HK-2 (cell line): ENCODE measurements around the gene KRTAP9-1.
"Not testable (repeated sequence)": the region's sequence is repeated elsewhere in the genome, so short reads cannot be mapped to it uniquely, and the experiment has no call there.

ENCODE experiments used
- DNase-seq: peaks from one replicate; pipeline ENCODE4 v3.0.0-alpha.2; 2018; ENCODE audit not compliant: unreplicated experiment

Gene KRTAP9-1

GRCh38 chr17:41178843-41179616, 10.7 kb upstream of the KRTAP9-1 start:
- no peak for DNase-seq

- no peak for DNase-seq
Observed at GRCh38 chr17:41184480-41184961, 5.2 kb upstream of the KRTAP9-1 start, which contains the start of gene KRTAP4-1. KRTAP4-1 (minus strand) TSS chr17:41184911; CDS start chr17:41184854, 57 bp downstream.

GRCh38 chr17:41185001-41185400, 4.7 kb upstream of the KRTAP9-1 start:
- no peak for DNase-seq

DNA sequence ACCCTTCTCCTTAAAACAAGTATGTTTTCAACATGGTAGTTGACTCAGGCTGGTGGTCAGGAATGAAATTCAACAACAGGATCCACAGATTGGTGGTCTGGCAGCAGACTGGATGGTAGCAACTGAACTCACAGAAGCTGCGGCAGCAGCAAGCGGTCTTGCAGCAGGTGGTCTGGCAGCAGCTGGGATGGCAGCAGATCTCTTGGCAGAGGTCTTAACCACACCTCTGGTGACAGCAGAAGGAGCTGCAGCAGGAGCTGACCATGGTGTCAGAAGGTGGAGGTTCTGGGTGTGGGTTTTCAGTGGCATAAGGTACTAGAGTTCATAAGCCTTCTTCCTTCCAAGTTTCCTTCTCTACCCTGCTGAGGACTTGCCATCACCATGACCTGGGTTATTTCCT, 2.8 kb upstream of the KRTAP9-1 start:
- DNase-seq, result no peak

DNA sequence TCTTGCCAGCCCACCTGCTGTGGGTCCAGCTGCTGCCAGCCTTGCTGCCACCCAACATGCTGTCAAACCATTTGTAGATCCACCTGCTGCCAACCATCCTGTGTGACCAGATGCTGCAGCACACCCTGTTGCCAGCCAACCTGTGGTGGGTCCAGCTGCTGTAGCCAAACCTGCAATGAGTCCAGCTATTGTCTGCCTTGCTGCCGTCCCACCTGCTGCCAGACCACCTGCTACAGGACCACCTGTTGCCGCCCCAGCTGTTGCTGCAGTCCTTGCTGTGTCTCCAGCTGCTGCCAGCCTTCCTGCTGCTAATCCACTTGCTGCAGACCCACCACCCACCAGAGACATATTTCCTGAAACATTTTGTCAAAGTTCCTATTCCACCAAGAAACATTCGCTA, 641 bp downstream of the KRTAP9-1 start:
- DNase-seq, result no peak

DNA sequence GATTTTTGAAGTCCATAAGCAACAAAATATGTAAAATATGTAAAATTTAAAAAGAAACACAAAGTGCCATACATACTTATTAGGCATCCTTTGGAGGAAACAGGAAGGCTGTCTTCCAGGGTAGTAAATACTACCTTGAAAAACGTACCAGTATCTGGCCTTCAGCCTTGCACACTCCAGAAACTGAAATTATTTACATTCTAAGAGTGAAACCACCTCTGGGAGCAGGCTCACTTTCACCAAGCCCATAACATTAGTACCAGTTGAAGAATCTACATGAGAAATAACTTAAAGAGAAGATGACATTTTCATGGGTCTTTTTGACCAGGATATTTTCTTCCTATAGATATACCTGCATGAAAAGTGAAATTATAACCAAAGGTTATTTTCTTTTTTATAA, 6.4 kb downstream of the KRTAP9-1 start:
- no peak for DNase-seq

GRCh38 chr17:41199421-41200078, 9.9 kb downstream of the KRTAP9-1 start:
- DNase-seq, result no peak

GRCh38 chr17:41211845-41212466, 22.3 kb downstream of the KRTAP9-1 start:
- no peak for DNase-seq

DNA sequence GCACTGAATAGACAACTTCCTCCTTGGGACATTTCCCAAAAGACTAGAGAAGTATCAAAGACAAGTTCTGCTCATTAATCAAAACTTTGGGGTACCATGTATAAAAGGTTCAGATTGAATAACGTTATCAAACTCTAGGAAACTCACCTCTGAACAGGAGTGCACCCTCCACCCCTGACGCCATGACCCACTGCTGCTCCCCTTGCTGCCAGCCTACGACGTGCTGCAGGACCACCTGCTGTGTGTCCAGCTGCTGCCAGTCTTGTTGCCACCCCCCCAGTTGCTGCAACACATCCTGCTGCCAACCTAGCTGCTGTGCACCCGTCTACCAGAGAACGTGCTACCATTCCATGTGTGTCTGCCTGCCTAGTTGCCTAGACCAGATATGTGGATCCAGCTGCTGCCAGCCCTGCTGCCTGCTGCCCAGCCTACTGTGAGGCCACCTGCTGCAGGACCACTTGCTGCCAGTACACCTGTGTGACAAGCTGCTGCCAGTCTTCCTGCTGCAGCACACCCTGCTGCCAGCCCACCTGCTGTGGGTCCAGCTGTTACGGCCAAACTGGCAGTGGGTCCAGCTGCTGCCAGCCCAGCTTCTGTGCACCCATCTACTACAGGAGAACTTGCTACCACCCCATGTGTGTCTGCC, 23.0 kb downstream of the KRTAP9-1 start:
- DNase-seq, result no peak

DNA sequence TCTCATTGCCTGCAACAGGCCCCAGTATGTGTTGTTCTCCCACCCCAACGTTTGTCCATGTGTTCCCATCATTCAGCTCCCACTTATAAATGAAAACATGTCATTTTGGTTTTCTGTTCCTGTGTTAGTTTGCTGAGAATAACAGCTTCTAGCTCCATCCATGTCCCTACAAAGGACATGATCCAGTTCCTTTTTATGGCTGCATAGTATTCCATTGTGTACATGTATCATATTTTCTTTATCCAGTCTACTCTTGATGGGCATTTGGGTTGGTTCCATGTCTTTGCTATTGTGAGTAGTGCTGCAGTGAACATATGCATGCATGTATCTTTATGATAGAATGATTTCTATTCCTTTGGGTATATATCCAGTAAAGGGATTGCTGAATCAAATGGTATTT, 26.0 kb downstream of the KRTAP9-1 start:
- DNase-seq, result no peak

- no peak for DNase-seq
Observed at GRCh38 chr17:41223821-41224220, 34.1 kb downstream of the KRTAP9-1 start.

DNA sequence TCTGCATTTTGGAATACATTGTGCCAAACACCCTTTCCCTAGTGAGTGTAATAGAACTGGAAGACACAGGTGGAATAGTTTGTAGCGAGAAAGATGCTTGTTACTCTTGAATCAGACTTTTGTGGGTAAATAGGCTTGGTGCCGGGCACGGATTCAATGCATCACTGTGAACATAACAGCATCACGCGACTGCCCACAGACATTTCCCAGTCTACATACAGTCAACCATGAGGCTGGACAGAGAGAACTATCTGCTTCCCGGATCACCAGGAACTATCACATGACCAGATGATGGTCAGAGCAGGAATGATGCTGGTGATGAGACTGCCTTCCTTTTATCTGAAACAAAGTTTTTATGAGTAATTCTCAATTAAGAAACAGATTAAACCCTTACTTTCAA, 36.4 kb downstream of the KRTAP9-1 start:
- no peak for DNase-seq

DNA sequence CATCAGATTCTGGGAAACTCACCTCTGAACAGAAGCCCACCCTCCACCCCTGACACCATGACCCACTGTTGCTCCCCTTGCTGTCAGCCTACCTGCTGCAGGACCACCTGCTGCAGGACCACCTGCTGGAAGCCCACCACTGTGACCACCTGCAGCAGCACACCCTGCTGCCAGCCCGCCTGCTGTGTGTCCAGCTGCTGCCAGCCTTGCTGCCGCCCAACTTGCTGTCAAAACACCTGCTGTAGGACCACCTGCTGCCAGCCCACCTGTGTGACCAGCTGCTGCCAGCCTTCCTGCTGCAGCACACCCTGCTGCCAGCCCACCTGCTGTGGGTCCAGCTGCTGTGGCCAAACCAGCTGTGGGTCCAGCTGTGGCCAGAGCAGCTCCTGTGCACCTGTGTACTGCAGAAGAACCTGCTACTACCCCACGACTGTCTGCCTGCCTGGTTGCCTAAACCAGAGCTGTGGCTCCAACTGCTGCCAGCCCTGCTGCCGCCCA, 37.0 kb downstream of the KRTAP9-1 start, which contains the start of gene KRTAP9-2:
KRTAP9-2 (plus strand) TSS at position 51 of the 498 bp plus-strand sequence; CDS start at position 58, 7 bp downstream.
- DNase-seq, result not testable (repeated sequence)

DNA sequence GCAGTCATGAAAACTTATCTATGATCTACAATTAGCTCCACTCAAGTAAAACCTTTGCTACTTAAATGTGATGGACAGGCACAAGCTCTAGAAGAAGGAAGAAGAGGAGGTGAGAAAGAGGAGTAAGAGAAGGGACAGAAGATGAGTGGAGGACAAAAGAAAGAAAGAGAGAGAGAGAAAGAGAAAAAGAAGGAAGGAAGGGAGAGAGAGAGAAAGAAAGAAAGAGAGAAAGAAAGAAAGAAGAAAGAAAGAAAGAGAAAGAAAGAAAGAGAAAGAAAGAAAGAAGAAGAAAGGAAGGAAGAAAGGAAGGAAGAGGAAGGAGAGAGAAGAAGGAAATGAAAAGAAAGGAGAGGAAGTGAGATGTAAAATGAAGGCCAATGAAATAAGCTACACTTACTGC, 40.4 kb downstream of the KRTAP9-1 start:
- DNase-seq, result no peak

DNA sequence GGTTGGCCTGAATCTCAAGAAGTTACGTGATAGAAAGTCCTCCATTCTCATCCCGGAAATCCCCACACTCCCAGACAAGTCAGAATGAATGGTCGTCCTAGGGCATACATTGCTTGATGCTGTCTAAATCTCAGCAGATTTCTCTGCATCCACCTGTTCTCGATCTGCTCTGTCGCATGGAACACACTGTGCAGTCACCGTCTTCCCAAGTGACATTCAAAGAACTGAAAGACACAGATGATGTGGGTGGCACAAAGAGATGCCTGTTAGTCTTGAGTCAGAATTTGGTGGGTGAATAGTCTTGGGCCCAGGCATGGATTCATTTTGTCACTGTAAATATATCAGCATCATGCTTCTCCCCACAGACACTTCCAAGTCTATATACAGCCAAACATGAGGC, 42.0 kb downstream of the KRTAP9-1 start:
- DNase-seq, result no peak

DNA sequence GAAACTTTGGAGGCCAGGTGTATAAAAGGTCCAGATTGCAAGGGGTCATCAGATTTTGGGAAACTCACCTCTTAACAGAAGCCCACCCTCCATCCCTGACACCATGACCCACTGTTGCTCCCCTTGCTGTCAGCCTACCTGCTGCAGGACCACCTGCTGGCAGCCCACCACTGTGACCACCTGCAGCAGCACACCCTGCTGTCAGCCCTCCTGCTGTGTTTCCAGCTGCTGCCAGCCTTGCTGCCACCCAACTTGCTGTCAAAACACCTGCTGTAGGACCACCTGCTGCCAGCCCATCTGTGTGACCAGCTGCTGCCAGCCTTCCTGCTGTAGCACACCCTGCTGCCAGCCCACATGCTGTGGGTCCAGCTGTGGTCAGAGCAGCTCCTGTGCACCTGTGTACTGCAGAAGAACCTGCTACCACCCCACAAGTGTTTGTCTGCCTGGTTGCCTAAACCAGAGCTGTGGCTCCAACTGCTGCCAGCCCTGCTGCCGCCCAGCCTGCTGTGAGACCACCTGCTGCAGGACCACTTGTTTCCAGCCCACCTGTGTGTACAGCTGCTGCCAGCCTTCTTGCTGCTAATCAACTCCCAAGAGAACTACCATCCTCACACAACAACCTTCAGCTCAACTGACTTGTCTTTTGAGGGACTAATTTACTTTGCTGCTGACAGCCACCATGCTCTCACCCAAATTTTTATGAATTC, 42.9 kb downstream of the KRTAP9-1 start, which contains the start of gene KRTAP9-3:
KRTAP9-3 (plus strand) TSS at position 51 of the 707 bp plus-strand sequence; CDS start at position 104, 53 bp downstream.
- not testable (repeated sequence) for DNase-seq

- DNase-seq, result not testable (repeated sequence)
Observed at GRCh38 chr17:41237116-41237515, 47.4 kb downstream of the KRTAP9-1 start.

DNA sequence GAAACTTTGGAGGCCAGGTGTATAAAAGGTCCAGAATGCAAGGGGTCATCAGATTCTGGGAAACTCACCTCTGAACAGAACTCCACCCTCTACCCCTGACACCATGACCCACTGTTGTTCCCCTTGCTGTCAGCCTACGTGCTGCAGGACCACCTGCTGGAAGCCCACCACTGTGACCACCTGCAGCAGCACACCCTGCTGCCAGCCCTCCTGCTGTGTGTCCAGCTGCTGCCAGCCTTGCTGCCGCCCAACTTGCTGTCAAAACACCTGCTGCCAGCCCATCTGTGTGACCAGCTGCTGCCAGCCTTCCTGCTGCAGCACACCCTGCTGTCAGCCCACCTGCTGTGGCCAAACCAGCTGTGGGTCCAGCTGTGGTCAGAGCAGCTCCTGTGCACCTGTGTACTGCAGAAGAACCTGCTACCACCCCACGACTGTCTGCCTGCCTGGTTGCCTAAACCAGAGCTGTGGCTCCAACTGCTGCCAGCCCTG, 48.3 kb downstream of the KRTAP9-1 start, which contains the start of gene KRTAP9-8:
KRTAP9-8 (plus strand) TSS at position 51 of the 489 bp plus-strand sequence; CDS start at position 104, 53 bp downstream.
- DNase-seq, result not testable (repeated sequence)
